ENCODE results near the gene NLRP8.

Gene NLRP8

DNA sequence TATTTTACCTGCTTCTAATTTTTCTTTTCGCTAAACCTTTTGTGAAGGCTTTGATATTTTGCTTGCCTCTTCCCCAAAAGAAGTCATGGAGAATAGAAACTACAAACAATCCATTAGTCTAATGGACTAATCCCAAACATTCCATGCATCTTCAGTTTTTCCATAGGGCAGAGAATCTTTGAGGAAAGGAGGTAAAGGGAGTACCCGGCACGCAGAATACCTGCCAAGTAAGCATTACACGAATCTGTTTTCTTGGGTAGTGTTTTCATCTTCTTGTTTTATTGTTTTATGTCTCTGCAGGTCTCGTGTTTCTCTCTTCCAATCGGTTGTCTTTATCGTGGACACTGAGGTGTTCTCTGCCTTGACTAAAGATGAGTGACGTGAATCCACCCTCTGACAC, at the start of gene NLRP8:
Gene NLRP8 (plus strand): TSS at position 301 of the 400 bp plus-strand sequence.
- no peak for DNase-seq (ENCODE audit: low spot score)
- TF ChIP-seq, protein P1, sequence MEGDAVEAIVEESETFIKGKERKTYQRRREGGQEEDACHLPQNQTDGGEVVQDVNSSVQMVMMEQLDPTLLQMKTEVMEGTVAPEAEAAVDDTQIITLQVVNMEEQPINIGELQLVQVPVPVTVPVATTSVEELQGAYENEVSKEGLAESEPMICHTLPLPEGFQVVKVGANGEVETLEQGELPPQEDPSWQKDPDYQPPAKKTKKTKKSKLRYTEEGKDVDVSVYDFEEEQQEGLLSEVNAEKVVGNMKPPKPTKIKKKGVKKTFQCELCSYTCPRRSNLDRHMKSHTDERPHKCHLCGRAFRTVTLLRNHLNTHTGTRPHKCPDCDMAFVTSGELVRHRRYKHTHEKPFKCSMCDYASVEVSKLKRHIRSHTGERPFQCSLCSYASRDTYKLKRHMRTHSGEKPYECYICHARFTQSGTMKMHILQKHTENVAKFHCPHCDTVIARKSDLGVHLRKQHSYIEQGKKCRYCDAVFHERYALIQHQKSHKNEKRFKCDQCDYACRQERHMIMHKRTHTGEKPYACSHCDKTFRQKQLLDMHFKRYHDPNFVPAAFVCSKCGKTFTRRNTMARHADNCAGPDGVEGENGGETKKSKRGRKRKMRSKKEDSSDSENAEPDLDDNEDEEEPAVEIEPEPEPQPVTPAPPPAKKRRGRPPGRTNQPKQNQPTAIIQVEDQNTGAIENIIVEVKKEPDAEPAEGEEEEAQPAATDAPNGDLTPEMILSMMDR (IDR thresholded peaks at IDR 0.05; ENCODE audit: extremely low read depth, missing control alignments) = no peak

DNA sequence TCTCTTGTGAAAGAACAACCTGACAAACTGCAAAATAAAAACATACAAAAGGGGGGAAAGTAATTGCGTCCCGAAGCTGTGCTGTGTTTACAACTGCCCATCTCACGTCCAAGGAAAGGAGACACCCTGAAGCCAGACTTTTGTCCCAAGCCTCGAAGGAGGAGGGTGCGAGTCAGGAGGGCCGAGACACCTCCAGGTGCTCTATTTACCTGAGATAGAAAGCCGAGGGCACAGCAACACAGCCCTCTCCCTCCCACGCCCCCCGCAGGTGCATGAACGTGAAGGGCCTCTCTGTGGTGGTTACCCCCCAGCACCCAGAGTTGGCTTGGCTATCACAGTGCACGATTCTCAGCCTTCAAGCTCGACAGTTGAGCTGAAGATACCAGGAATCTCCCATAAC, 48.7 kb upstream of the NLRP8 start:
- TF ChIP-seq, protein P1 (IDR thresholded peaks at IDR 0.05; ENCODE audit: extremely low read depth, missing control alignments) = no peak
- DNase-seq (ENCODE audit: low spot score) = no peak

DNA sequence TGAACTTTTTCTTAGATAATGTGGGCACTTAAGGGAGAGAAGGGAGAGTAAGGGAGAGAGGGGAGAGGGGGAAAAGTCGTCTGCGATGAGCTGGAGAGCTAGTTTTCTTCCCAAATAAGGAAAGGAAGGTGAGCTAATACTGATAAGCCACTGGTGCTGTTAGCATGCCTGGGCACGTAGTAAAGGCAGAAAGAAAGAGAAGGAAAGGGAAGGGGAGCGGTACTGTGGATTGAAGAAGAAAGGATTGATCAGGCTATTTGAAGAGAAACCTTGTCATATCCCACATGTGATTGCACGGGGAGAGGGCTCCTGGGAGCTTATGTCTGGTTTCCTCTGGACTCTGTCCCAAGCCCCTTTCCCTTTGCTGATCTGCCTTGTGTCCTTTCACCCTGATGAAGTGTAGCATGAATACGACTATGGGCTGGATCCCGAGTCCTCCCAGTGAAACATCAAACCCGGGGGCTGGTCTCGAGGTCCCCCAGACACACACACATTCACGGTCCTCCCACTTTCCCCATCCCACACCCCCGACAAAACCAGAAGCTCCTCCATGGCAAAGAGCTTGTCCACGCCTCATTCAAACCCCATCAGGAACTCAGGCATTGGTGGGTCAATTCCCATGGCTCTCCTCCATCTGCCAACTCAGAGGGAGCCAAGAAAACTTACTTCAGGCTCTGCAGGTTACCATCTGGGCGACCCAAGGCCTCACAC, 46.1 kb upstream of the NLRP8 start:
- TF ChIP-seq, protein P1 (IDR thresholded peaks at IDR 0.05; ENCODE audit: extremely low read depth, missing control alignments) = no peak
- DNase-seq (ENCODE audit: low spot score) = no peak

DNA sequence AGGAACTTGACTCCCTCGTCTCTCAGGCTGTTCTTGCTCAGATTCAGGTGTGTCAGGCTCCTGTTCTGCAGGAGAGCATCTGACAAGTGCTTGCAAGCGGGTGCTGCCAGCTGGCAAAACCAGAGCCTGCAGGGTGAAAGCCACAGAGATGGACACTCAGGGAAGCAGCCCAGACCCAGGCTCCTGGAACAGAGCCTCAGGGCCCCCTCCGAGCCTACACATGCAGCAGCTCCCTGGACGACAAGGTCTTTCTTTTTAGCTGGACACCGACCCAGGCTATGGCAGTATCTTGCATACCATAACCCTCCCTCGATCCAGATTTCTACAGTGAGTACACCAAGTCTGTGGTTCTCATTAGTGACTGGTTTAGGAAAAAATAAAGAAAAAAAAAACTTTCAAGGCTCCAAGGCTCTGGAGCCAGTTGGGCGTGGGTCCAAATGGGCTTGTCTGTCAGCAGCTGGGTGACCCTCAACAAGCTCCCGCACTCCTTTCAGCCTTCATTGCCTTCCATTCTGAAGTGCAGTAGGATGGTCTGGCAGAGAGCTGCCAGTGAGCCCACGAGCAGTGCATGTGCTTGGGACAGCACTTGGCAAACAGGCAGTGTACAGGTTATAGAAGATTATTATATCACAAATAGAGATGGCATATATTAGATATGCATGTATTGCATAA, 45.4 kb upstream of the NLRP8 start:
- no peak for DNase-seq (ENCODE audit: low spot score)
- TF ChIP-seq, protein P1 (IDR thresholded peaks at IDR 0.05; ENCODE audit: extremely low read depth, missing control alignments) = no peak

DNA sequence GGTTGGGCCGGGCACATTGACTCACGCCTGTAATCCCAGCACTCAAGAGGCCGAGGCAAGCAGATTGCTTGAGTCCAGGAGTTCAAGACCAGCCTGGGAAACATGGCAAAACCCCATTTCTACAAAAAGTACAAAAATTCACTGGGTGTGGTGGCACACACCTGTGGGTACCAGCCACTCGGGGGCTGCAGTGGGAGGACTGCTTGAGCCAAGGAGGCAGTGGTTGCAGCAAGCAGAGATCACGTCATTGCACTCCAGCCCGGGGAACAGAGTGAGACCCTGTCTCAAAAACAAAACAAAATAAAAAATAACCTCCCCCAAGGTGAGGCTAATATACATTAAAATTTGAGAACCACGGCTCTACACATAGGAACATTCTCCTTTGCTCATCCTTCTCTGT, 40.3 kb upstream of the NLRP8 start:
- no peak for DNase-seq (ENCODE audit: low spot score)
- TF ChIP-seq, protein P1 (IDR thresholded peaks at IDR 0.05; ENCODE audit: extremely low read depth, missing control alignments) = no peak

DNA sequence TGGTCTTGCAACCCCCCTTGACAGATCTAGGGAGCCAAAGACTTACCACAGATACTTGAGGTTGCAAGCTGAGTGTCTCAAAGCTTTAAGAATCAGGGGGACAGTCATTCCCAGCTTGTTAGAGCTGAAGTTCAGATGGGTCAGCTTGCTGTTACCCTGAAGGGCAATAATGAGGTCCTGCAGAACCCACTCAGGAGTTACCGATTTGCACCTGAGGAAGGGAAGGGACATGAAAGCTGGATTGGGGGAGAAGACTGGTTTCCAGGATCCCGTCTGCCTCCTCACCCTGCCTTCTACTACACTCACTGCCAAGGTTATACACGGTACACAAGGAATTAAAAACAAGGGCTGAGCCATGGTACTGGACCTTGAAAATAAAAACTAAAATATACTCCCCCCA, 39.9 kb upstream of the NLRP8 start:
- TF ChIP-seq, protein P1 (IDR thresholded peaks at IDR 0.05; ENCODE audit: extremely low read depth, missing control alignments) = no peak
- DNase-seq (ENCODE audit: low spot score) = no peak

DNA sequence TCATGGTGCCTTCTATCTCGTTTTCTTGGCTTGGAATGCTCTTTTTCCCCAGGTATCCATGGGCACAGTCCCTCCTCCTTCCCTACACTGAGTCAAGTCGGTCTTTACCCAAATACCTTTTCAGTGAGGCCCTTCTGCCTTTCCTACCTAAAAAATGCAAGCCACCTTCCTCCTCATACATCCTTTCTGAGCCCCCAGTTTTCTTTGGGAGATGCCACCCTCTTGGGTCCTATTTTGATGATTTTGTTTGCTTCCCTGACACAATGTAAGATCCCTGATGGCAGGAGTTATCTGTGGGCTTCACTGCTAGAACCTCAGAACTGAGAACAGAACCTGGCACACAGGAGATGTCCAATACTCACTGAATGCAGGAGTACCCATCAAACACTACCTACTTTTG, 37.8 kb upstream of the NLRP8 start:
- TF ChIP-seq, protein P1 (IDR thresholded peaks at IDR 0.05; ENCODE audit: extremely low read depth, missing control alignments) = no peak
- DNase-seq (ENCODE audit: low spot score) = no peak
